Skeletal muscle tissue (tissue), 4 donors: ENCODE results near the gene MCF2L2. TPM values are rescaled to one million over a fixed set of nuclear protein-coding genes. Genes with fewer than 3 reads are reported as not detected.
"Not testable (repeated sequence)": the region's sequence is repeated elsewhere in the genome, so short reads cannot be mapped to it uniquely, and the experiment has no call there.

Source experiments
- H3K27ac ChIP-seq: one replicate; pipeline ENCODE4 v1.7.0; 2013; ENCODE audit warnings: mild to moderate bottlenecking, low read depth, low read length, inconsistent platforms
- H3K27me3 ChIP-seq, 3 donors: one replicate each; pipeline ENCODE4 v1.7.0; 2013; ENCODE audit warnings: low read length in 3 of 3; ENCODE audit not compliant: control insufficient read depth in 3 of 3, insufficient read depth in 3 of 3
- H3K36me3 ChIP-seq, 3 donors: one replicate each; pipeline ENCODE4 v1.7.0; 2013; ENCODE audit warnings: low read length in 3 of 3; ENCODE audit not compliant: control insufficient read depth in 3 of 3, insufficient read depth in 3 of 3
- H3K4me1 ChIP-seq, 3 donors: one replicate each; pipeline ENCODE4 v1.7.0; 2013; ENCODE audit warnings: low read length in 3 of 3, mild to moderate bottlenecking in 3 of 3; ENCODE audit not compliant: control insufficient read depth in 3 of 3, insufficient read depth in 3 of 3
- H3K4me3 ChIP-seq, 3 donors: one replicate each; pipeline ENCODE4 v1.7.0; 2013; ENCODE audit warnings: low read length in 3 of 3
- H3K9ac ChIP-seq, 3 donors: one replicate each; pipeline ENCODE4 v1.7.0; 2013; ENCODE audit warnings: low read length in 3 of 3, mild to moderate bottlenecking in 3 of 3, moderate library complexity in 2 of 3, low read depth in 1 of 3
- H3K9me3 ChIP-seq, 3 donors: one replicate each; pipeline ENCODE4 v1.7.0; 2013; ENCODE audit warnings: low read length in 3 of 3; ENCODE audit not compliant: control insufficient read depth in 3 of 3
- total RNA-seq: library from RNA; depleted of rRNA; stranded (reverse); fragments of >200 nt; gene quantifications from one replicate; pipeline ENCODE4 v1.2.3, GENCODE V29; 2014
- donor health status: Osteomylitis.

The MCF2L2 gene
- total RNA-seq, 1 donor from 2014 or later: under 0.01 TPM

DNA sequence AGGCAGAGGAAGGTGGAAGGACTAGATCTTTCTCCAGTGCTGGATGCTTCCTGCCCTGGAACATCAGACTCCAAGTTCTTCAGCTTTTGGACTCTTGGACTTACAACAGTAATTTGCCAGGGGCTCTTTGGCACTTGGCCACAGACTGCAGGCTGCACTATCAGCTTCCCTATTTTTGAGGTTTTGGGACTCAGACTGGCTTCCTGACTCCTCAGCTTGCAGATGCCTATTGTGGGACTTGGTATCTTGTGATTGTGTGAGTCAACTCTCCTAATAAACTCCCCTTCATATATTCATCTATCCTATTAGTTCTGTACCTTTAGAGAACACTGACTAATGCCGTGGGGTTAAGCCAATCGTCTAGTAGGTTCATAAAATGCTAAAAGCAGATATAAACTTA is 184.2 kb downstream of the MCF2L2 start:
- H3K36me3 ChIP-seq: no peaks in the 10 kb centered on the region
- no peak overlapping the region for H3K9ac ChIP-seq
- no peaks in the 10 kb centered on the region for H3K27me3 ChIP-seq
- H3K27ac ChIP-seq: no peak overlapping the region
- no peak overlapping the region for H3K4me3 ChIP-seq
- peaks cover 0 to 3% (median 0%) of the 10 kb centered on the region in 3 donors for H3K4me1 ChIP-seq
- H3K9me3 ChIP-seq: peaks cover 0 to 3% (median 3%) of the 10 kb centered on the region in 3 donors

DNA sequence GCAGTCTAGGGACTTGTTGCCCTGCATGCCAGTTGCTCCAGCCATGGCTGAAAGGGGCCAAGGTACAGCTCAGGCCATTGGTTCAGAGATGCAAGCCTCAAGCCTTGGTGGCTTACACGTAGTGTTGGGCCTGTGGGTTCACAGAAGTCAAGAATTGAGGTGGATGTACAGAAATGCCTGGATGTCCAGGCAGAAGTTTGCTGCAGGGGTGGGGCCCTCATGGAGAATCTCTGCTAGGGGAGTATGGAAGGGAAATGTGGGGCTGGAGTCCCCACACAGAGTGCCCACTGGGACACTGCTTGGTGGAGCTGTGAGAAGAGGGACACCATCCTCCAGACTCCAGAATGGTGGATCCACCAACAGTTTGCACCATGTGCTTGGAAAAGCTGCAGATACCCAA is 186.0 kb downstream of the MCF2L2 start:
- no peaks in the 10 kb centered on the region for H3K27me3 ChIP-seq
- no peak overlapping the region for H3K4me3 ChIP-seq
- no peak overlapping the region for H3K9ac ChIP-seq
- no peaks in the 10 kb centered on the region for H3K36me3 ChIP-seq
- peaks cover 0 to 3% (median 3%) of the 10 kb centered on the region in 3 donors for H3K9me3 ChIP-seq
- no peak overlapping the region for H3K27ac ChIP-seq
- H3K4me1 ChIP-seq: peaks cover 0 to 3% (median 0%) of the 10 kb centered on the region in 3 donors

DNA sequence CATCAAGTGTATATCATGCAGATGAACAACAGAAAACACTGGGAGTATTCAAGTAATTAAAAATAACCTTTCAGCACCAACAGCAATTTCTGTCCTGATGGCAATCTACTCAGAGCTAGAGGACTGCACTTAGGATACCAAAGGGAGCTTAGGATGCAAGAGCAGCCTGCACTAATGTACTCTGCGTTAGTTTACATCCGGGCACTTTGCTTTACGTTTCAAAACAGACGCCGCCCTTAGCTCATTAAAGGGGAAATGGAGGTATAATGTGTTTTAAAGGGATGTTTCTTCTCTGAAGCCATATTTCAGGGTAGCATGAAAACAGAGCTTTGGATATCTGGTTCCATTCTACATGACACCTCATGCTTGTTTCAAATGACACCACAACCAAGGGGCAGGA is 189.4 kb downstream of the MCF2L2 start:
- H3K4me3 ChIP-seq: no peak overlapping the region
- H3K9ac ChIP-seq: no peak overlapping the region
- no peak overlapping the region for H3K27ac ChIP-seq

DNA sequence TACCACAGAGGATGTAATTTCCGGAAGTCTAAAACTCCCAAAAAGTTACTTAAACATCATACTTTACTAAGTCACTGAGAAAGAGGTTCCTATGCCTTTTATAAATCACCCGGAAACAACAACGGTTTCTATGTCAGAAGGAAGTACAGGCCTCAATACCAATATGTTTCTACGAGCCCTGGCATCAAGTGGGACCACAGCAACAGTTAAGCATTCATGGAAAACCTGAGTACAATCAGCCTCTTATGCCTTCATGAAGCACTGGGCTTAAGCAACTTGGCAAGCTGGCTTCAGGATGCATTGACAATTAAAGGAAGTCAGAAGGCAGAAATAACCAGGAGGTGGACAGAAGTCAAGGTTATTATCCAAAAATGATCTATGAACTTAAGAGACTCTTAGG is 194.5 kb downstream of the MCF2L2 start:
- Histone ChIP-seq H3K36me3 (no peaks in the 10 kb centered on the region), H3K9ac (no peak overlapping the region), H3K4me1 (no peaks in the 10 kb centered on the region), H3K27me3 (no peaks in the 10 kb centered on the region), H3K27ac (no peak overlapping the region), H3K9me3 (no peaks in the 10 kb centered on the region), H3K4me3 (no peak overlapping the region)

More for the DNA sequence above, 189.4 kb downstream of the MCF2L2 start:
- Histone ChIP-seq H3K4me1 (no peaks in the 10 kb centered on the region), H3K27me3 (no peaks in the 10 kb centered on the region), H3K9me3 (peaks cover 0 to 3% (median 3%) of the 10 kb centered on the region in 3 donors), H3K36me3 (no peaks in the 10 kb centered on the region)

DNA sequence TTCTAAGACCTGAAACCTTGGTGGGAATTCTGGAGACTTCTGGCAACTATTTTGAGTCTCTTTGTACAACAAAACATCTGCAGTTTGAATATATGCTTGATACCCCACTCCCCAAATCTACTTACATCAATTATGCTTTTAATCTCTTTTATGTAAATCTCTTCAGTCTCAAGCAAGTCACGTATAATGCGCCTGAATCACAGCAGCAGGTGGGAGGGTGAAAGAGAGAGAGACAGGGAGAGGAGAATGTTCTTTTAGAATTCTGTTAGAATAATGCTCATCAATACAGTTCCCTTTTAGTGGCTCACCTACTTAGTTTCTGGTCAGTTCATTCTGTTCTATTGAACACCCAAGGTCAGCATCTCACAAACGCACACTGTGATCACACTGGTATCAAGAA is 197.6 kb downstream of the MCF2L2 start:
- no peaks in the 10 kb centered on the region for H3K4me1 ChIP-seq
- no peaks in the 10 kb centered on the region for H3K27me3 ChIP-seq
- H3K9me3 ChIP-seq: no peaks in the 10 kb centered on the region
- H3K36me3 ChIP-seq: peaks cover 0 to 2% (median 0%) of the 10 kb centered on the region in 3 donors
- no peak overlapping the region for H3K9ac ChIP-seq
- no peak overlapping the region for H3K4me3 ChIP-seq
- H3K27ac ChIP-seq: no peak overlapping the region

DNA sequence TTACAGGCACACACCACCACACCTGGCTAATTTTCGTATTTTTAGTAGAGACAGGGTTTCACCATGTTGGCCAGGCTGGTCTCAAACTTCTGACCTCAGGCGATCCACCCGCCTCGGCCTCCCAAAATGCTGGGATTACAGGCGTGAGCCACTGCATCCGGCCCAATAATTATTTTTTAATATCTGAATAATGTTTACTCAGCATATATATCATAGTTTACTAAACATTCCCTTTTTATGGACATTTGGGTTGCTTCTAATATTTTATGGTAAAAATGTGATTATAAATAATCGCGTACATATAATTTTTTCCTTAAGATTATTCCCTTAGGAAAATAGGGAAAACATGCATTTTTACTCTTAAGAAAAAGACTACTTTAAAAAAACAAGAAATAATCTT is 198.2 kb downstream of the MCF2L2 start:
- not testable (repeated sequence) for H3K9me3 ChIP-seq, H3K36me3 ChIP-seq, H3K27me3 ChIP-seq, H3K27ac ChIP-seq, H3K4me1 ChIP-seq, H3K9ac ChIP-seq, H3K4me3 ChIP-seq

DNA sequence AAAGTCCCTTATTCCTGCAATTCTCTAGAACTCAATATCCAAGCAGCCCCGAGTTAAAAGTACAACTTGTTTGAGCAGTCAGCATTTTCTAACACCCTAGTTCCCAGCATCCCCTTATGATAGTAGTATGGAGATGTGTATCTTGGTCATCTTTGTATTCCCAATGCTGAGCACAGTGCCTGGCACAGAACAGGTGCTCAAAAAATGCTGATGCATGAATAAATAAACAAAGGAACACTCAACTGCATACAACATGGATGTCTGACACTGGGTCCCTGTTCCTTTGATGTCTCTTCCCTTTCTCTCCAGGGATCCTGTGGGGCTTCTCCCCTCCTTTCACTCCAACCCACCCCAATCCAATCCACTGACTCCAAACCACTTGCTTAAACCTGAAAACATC is 199.2 kb downstream of the MCF2L2 start:
- no peaks in the 10 kb centered on the region for H3K4me1 ChIP-seq
- no peaks in the 10 kb centered on the region for H3K9me3 ChIP-seq
- H3K4me3 ChIP-seq: no peak overlapping the region
- H3K27ac ChIP-seq: no peak overlapping the region
- H3K36me3 ChIP-seq: peaks cover 0 to 2% (median 0%) of the 10 kb centered on the region in 3 donors
- H3K9ac ChIP-seq: no peak overlapping the region
- H3K27me3 ChIP-seq: no peaks in the 10 kb centered on the region

DNA sequence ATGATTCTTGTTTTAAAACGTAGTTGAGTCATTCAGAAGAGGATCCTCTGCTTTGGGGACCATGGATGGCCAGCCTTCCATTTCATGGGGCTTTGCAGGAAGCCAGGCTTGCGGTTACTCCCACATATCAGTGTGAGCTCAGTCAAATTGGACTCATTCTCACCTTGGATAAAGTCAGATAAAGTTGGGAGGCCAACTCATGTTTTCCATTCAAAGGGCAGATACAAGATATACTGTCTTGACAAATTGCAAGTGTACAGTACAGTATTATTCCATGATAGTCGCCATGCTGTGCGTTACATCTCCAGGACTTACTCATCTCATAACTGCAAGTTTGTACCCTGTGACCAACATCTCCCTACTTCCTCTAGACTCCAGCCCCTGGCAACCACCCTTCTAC is 200.8 kb downstream of the MCF2L2 start:
- no peak overlapping the region for H3K4me3 ChIP-seq
- H3K36me3 ChIP-seq: peaks cover 0 to 2% (median 0%) of the 10 kb centered on the region in 3 donors
- H3K9ac ChIP-seq: no peak overlapping the region
- H3K9me3 ChIP-seq: no peaks in the 10 kb centered on the region
- H3K27me3 ChIP-seq: no peaks in the 10 kb centered on the region
- no peaks in the 10 kb centered on the region for H3K4me1 ChIP-seq
- no peak overlapping the region for H3K27ac ChIP-seq

DNA sequence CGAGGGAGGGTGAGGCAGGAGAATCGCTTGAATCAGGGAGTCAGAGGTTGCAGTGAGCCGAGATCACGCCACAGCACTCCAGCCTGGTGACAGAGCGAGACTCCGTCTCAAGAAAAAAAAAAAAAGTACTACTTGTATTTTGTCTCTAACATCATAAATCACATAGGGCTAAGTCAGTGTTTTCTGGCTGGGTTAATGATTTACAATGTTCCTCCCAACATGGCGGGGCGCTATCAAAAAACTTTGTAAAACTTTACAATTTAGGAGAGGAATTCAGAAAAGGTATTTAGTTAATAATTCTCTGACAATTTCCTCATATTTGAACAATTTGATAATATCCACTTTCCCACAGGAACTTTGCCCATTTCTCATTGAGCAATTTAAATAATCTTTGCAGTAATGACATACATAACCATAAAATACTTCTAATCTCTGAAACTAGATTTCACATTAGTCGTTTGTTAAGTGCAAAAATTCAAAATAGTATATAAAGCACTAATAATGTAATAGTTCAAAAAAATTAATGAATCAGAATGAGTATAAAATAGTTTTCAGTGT is 202.0 kb downstream of the MCF2L2 start:
- Histone ChIP-seq H3K9me3 (no peaks in the 10 kb centered on the region), H3K9ac (no peak overlapping the region), H3K36me3 (peaks cover 0 to 2% (median 0%) of the 10 kb centered on the region in 3 donors), H3K4me3 (no peak overlapping the region), H3K4me1 (no peaks in the 10 kb centered on the region), H3K27me3 (no peaks in the 10 kb centered on the region), H3K27ac (no peak overlapping the region)

DNA sequence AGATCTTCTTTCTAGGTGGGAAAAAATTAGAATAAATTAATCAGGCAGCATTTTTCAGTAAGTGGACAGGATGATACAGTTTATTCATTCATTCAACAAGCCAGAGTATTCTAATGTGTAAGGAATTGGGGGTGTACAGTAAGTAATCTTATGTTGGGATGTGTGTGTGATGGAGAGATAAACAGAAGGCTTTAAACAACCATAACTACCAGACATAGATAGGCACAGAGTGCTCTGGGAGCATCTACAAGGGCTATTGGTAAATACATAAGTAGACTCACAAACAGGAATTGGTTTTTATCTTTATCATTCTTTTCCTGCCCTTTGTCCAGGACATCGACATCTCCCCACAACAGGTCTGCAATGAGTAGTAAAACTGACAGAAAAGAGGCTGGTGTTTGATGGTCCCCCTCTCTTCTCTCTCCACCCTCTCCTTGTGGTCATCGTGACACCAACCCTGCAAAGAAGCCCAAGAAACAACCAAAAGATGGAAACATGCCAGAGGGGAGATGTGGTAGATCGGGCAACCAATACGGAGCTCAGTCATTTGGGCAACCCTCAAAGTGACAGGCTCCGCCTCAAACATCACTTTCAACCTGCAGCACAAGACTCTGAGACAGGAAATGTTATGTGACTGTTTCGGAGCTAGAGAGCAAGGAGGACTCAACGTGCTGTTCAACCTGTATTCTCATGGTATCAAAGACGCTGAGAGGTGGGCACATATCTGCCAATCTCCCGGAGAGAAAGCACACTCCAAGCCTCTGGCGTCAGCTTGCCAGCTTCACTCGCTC is 204.0 kb downstream of the MCF2L2 start:
- peaks cover 0 to 2% (median 0%) of the 10 kb centered on the region in 3 donors for H3K36me3 ChIP-seq
- H3K27me3 ChIP-seq: no peaks in the 10 kb centered on the region
- no peak overlapping the region for H3K27ac ChIP-seq
- H3K9me3 ChIP-seq: no peaks in the 10 kb centered on the region
- H3K9ac ChIP-seq: no peak overlapping the region
- no peaks in the 10 kb centered on the region for H3K4me1 ChIP-seq
- no peak overlapping the region for H3K4me3 ChIP-seq
